OCI-LY3 (cell line): ENCODE data around the gene ANKRD44.

ENCODE experiments used
- EZH2phosphoT487 ChIP-seq: fragments of 200-600 bp; shearing (Covaris generic); IDR thresholded peaks from 2 replicates; pipeline ENCODE4 v1.6.1; 2018; ENCODE audit warnings: antibody characterized with exemption, mixed run types, low read depth
- TF ChIP-seq, protein P1 (sequence below): fragments of 200-600, 300-600 bp; sonication (generic); IDR thresholded peaks from 2 replicates; pipeline ENCODE4 v1.5.1; 2014; ENCODE audit warnings: antibody characterized with exemption, low read length, low read depth

DNA sequence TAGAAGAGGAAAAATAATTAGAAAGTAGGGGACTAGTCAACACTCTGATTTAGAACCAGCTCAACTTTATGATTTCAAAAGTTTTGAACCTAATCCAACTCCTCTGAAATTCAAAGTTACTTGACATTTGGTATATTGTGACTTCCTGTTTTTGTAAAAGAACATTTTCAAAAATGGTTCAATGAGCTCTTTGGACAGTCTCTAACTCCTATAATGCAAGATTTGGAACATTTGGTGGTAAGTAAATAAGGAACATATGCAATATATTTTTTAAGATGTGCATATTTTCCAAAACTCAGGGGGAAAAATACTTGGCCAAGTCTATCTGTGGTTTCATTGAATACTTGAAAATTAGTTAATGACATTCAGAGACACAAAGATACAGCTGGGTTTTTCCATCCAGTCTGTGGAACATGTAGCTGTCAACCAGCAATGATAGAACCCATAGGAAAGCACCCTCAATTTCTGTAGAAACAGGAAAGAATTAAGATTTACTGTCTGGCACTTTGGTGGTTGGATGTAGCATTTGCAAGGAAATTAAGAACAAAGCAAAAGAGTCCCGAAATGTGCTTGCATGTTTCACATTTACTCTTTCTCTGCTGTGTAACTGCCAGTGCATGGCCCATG, 17.0 kb upstream of the ANKRD44 start:
- TF ChIP-seq, protein P1, sequence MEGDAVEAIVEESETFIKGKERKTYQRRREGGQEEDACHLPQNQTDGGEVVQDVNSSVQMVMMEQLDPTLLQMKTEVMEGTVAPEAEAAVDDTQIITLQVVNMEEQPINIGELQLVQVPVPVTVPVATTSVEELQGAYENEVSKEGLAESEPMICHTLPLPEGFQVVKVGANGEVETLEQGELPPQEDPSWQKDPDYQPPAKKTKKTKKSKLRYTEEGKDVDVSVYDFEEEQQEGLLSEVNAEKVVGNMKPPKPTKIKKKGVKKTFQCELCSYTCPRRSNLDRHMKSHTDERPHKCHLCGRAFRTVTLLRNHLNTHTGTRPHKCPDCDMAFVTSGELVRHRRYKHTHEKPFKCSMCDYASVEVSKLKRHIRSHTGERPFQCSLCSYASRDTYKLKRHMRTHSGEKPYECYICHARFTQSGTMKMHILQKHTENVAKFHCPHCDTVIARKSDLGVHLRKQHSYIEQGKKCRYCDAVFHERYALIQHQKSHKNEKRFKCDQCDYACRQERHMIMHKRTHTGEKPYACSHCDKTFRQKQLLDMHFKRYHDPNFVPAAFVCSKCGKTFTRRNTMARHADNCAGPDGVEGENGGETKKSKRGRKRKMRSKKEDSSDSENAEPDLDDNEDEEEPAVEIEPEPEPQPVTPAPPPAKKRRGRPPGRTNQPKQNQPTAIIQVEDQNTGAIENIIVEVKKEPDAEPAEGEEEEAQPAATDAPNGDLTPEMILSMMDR = no peak
- TF ChIP-seq EZH2phosphoT487 = no peak
